Measurements from ENCODE around the gene C6orf62.
"Not testable (repeated sequence)": the region's sequence is repeated elsewhere in the genome, so short reads cannot be mapped to it uniquely, and the experiment has no call there.

DNA sequence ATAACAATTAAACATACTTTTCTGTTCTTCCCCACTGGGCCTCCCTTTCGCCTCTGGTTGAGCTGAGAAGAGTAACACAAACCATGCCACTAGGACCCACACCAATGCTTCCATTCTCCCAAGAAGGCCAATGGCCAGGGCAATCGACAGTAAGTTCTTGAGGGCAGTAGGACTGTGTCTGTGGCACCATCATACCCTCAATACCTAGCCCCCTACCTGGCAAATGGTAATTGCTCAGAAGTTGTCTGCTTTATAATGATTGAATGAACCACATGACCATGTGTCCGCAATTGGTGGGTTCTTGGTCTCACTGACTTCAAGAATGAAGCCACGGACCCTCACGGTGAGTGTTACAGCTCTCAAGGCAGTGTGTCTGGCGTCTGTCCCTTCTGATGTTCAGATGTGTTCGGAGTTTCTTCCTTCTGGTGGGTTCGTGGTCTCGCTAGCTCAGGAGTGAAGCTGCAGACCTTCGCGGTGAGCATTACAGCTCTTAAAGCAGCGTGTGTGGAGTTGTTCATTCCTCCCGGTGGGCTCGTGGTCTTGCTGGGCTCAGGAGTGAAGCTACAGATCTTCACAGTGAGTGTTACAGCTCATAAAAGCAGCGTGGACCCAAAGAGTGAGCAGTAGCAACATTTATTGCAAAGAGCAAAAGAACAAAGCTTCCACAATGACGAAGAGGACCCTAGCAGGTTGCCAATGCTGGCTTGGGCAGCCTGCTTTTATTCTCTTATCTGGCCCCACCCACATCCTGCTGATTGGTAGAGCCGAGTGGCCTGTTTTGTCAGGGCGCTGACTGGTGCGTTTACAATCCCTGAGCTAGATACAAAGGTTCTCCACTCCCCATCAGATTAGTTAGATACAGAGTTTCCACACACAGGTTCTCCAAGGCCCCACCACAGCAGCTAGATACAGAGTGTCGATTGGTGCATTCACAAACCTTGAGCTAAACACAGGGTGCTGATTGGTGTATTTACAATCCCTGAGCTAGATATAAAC lies 46.2 kb upstream of the C6orf62 start:
- TF ChIP-seq, protein P1, sequence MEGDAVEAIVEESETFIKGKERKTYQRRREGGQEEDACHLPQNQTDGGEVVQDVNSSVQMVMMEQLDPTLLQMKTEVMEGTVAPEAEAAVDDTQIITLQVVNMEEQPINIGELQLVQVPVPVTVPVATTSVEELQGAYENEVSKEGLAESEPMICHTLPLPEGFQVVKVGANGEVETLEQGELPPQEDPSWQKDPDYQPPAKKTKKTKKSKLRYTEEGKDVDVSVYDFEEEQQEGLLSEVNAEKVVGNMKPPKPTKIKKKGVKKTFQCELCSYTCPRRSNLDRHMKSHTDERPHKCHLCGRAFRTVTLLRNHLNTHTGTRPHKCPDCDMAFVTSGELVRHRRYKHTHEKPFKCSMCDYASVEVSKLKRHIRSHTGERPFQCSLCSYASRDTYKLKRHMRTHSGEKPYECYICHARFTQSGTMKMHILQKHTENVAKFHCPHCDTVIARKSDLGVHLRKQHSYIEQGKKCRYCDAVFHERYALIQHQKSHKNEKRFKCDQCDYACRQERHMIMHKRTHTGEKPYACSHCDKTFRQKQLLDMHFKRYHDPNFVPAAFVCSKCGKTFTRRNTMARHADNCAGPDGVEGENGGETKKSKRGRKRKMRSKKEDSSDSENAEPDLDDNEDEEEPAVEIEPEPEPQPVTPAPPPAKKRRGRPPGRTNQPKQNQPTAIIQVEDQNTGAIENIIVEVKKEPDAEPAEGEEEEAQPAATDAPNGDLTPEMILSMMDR (IDR thresholded peaks at IDR 0.05): not testable (repeated sequence)
- TF ChIP-seq TCF12 (IDR thresholded peaks at IDR 0.05); POLR2AphosphoS5 (IDR thresholded peaks at IDR 0.05; ENCODE audit: low read depth, low read length); TAF1 (IDR thresholded peaks at IDR 0.05; ENCODE audit: borderline replicate concordance, low read depth, low read length); RFX5 (IDR thresholded peaks at IDR 0.05; ENCODE audit: low read length); EP300 (IDR thresholded peaks at IDR 0.05; ENCODE audit: borderline replicate concordance in 1 of 2, low read depth in 1 of 2, low read length in 1 of 2); RXRA (IDR thresholded peaks at IDR 0.05; ENCODE audit: borderline replicate concordance, low read depth); RAD21 (IDR thresholded peaks at IDR 0.05; ENCODE audit: low read length); GABPA (IDR thresholded peaks at IDR 0.05; ENCODE audit: low read depth); EZH2phosphoT487 (IDR thresholded peaks at IDR 0.05; ENCODE audit: borderline replicate concordance, low read depth): not testable (repeated sequence)
